Effector memory CD8-positive, alpha-beta T cell (primary cell): ENCODE results near the gene CLDN19.

ENCODE experiments used
- ATAC-seq: fragments of 150-1000 bp; cut with Tn5 transposase; replicated peaks from 2 replicates; pipeline ENCODE4 v1.10.0; 2021; ENCODE audit warnings: mild to moderate bottlenecking, moderate library complexity
- DNase-seq, 3 experiments: peaks; one replicate each; pipeline ENCODE4 v3.0.0; 2021
- H3K27ac Mint-ChIP-seq, 2 donors: one replicate each; pipeline ENCODE4 v1.8.0; 2022; ENCODE audit warnings: mild to moderate bottlenecking in 2 of 2, mixed read lengths in 2 of 2, moderate library complexity in 2 of 2
- H3K27me3 Mint-ChIP-seq, 2 donors: one replicate each; pipeline ENCODE4 v1.8.0; 2022; ENCODE audit warnings: mixed read lengths in 2 of 2
- H3K36me3 Mint-ChIP-seq: one replicate; pipeline ENCODE4 v1.8.0; 2022; ENCODE audit warnings: mild to moderate bottlenecking, moderate library complexity, mixed read lengths; ENCODE audit not compliant: insufficient read depth
- H3K4me1 Mint-ChIP-seq, 2 donors: one replicate each; pipeline ENCODE4 v1.8.0; 2022; ENCODE audit warnings: low read depth in 2 of 2, mixed read lengths in 2 of 2
- H3K4me3 Mint-ChIP-seq, 2 donors: one replicate each; pipeline ENCODE4 v1.8.0; 2022; ENCODE audit warnings: mild to moderate bottlenecking in 2 of 2, mixed read lengths in 2 of 2, moderate library complexity in 2 of 2
- H3K9me3 Mint-ChIP-seq, 2 donors: one replicate each; pipeline ENCODE4 v1.8.0; 2022; ENCODE audit warnings: mixed read lengths in 2 of 2
- total RNA-seq, 9 experiments: gene quantifications; one replicate each; lab custom pipeline; 2026; lab: John Stamatoyannopoulos, UW

The CLDN19 gene, protein sequence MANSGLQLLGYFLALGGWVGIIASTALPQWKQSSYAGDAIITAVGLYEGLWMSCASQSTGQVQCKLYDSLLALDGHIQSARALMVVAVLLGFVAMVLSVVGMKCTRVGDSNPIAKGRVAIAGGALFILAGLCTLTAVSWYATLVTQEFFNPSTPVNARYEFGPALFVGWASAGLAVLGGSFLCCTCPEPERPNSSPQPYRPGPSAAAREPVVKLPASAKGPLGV
- total RNA-seq, result 0 to 0.06 (median 0) reads per million in 9 experiments

DNA sequence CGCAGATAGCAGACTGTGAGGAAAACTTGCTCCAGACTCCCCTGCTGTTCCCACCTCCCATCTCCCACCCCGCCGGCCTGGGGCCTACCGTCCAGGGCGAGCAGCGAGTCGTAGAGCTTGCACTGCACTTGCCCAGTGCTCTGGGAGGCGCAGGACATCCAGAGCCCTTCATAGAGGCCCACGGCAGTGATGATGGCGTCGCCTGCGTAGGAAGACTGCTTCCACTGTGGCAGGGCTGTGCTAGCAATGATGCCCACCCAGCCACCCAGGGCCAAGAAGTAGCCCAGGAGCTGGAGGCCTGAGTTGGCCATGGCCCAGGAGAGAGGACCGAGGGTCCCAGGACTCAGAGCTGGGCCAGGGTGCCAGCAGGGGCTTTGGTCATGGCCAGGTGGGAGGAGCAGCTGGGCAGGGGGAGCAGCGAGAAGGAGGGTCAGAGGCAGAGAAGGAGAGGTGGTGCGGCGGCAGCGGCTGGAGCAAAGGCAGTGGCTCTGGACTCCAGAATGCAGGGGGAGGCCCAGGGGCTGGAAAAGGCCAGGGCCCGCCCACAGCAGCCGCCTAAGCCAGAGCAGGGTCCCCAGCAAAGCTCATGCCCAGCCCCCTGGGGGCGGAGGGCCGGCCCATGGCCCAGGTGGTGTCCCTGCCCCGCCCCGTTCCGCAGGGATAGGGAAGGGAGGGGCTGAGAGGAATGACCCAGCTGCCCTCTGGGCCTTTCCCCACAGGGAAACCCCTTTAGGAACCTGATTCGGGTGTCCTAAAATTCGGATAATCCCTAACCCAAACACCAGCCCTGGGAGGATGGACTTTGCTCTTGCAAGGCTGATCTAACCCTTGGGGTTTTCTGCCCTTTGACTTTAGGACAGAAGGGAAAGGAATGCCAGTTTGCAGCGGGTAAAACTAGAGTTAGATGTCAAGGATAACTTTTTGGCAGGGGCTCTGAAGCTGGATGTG is at the start of gene CLDN19:
Gene CLDN19 (minus strand): TSS at position 484 of the 948 bp plus-strand sequence. CDS start 173 bp downstream, at position 311.
- Mint-ChIP-seq H3K27ac (peak within 1 kb of the TSS; percentile 52 to 54), H3K27me3 (no peaks in the 10 kb centered on the region), H3K9me3 (no peaks in the 10 kb centered on the region), H3K4me1 (peaks cover 0 to 1% of the 10 kb centered on the region in 2 donors), H3K36me3 (peaks cover 6% of the 10 kb centered on the region), H3K4me3 (no peak within 1 kb of the TSS)
- ATAC-seq, result no peak
- DNase-seq, result no peak

DNA sequence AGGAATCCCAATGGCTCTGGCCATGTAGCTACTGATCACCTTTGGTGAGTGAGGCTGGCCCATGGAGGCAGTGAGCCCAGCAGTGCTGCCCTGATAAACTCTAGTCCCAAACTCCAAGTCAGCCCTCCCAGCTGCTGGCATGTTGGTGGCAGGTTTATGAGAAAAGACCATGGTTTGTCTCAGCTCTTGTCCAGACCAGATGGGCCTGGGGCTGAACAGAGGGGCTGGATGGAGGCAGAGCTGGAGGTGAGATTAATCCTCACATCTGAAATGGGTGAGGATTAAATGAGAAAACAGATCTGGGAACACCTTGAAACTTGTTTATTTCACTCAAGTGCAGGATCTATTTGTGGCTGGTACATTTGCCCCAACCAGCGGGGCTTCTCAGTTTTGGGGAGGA is 48.0 kb upstream of the CLDN19 start:
- no peaks in the 10 kb centered on the region for H3K27me3 Mint-ChIP-seq
- no peak for ATAC-seq
- H3K9me3 Mint-ChIP-seq, result no peaks in the 10 kb centered on the region
- no peak overlapping the region for H3K27ac Mint-ChIP-seq
- no peak overlapping the region for H3K4me3 Mint-ChIP-seq
- no peak for DNase-seq
- H3K4me1 Mint-ChIP-seq, result peaks cover 9 to 17% of the 10 kb centered on the region in 2 donors
- H3K36me3 Mint-ChIP-seq, result peaks cover 8% of the 10 kb centered on the region

DNA sequence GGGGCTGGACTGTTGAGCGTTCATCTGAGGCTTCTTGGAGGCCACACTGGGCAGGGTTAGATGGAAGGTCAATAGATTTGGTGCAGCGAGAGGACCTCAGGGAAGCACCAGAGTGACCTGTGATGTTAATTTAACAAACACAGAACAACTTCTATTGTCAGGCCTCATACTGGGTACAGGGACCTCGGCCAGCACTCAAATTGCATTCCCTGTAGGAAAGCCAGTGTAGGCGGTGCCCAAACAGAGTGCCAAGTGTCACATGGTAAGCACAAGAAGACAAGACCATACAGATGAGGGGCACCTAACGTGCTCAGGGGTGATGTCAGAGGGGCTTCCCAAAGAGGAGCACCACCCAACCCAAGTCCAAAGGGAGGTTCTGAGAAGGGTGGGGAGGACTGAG is 46.1 kb upstream of the CLDN19 start:
- H3K27me3 Mint-ChIP-seq, result no peaks in the 10 kb centered on the region
- DNase-seq, result no peak
- peak overlapping the region; percentile 74 to 84 for H3K4me3 Mint-ChIP-seq
- peaks cover 20% of the 10 kb centered on the region for H3K36me3 Mint-ChIP-seq
- peaks cover 9 to 20% of the 10 kb centered on the region in 2 donors for H3K4me1 Mint-ChIP-seq
- H3K27ac Mint-ChIP-seq, result peak overlapping the region; percentile 55 to 72
- H3K9me3 Mint-ChIP-seq, result no peaks in the 10 kb centered on the region
- no peak for ATAC-seq

DNA sequence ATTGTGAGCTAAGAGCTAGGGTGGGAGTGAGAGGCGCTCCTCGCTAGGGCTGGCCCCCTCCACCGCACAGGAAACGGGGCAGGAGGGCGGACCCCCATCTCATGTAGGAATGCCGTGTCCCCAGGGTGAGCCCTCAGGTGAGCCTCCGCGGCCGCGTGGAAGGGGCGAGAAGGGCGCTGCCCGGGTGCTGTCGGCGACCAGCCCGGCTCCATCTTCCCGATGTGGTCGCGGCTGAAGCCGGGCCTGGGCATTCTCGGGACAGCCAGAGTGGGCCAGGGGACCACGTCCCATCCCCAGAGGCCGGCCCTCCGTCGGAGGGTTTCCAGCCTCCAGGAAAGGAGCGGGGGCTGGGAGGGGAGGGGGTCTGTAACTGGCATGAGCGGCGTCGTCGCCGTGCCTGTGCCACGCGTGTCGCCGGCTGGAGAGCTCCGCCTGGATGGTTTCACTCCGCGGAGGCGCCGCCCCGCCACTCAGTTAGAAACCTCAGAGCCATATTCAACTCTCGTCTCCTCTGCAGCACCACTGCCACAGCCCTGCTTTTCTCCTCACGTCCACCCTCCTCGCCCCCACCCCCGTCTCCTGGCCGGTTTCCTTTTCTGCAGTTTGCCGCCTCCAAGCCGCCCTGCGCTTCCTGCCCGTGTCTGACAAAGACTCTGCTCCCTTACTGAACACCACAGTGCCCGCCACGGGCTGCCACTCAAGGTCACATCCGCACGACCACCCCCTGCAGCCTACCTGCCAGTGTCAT is 45.1 kb upstream of the CLDN19 start, which contains the start of gene TMEM269:
Gene TMEM269 (plus strand): TSS at position 46 of the 748 bp plus-strand sequence. CDS start 4,903 bp downstream, outside the sequence.
- Mint-ChIP-seq H3K4me3 (peak within 1 kb of the TSS; percentile 74 to 84), H3K27me3 (no peaks in the 10 kb centered on the region), H3K9me3 (no peaks in the 10 kb centered on the region), H3K27ac (peak within 1 kb of the TSS; percentile 55 to 72), H3K36me3 (peaks cover 20% of the 10 kb centered on the region), H3K4me1 (peaks cover 9 to 25% of the 10 kb centered on the region in 2 donors)
- ATAC-seq (peak; percentile 87), DNase-seq (peak; percentile 31 to 48 (median 32))

DNA sequence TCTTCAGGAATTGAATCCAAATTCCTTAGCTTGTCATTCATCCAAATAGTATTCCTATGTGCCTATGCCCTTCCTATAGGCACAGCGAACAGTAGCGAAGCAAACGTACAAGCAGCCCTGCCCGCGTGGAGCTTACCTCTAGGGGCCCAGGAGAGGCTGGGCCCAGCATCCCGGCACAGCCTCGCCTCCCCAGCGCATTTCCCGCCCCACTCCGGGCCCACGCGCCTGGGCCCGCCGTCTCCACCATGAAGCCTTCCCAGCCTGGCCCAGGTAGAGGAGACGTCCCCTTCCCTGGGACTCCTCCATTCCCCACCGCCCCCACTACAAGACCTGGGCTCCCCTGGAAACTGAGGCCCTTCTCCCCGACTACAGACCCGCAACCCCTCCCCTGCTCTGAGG is 44.5 kb upstream of the CLDN19 start:
- H3K4me1 Mint-ChIP-seq, result peaks cover 9 to 25% of the 10 kb centered on the region in 2 donors
- no peaks in the 10 kb centered on the region for H3K9me3 Mint-ChIP-seq
- H3K27ac Mint-ChIP-seq, result peak overlapping the region; percentile 14 to 15
- peak overlapping the region; percentile 43 to 74 for H3K4me3 Mint-ChIP-seq
- H3K27me3 Mint-ChIP-seq, result no peaks in the 10 kb centered on the region
- ATAC-seq (no peak), DNase-seq (no peak)
- peaks cover 20% of the 10 kb centered on the region for H3K36me3 Mint-ChIP-seq

- no peak overlapping the region for H3K27ac Mint-ChIP-seq
- no peak for ATAC-seq
- H3K4me3 Mint-ChIP-seq, result no peak overlapping the region
- H3K4me1 Mint-ChIP-seq, result peaks cover 9 to 30% of the 10 kb centered on the region in 2 donors
- no peak for DNase-seq
- peaks cover 27% of the 10 kb centered on the region for H3K36me3 Mint-ChIP-seq
- no peaks in the 10 kb centered on the region for H3K27me3 Mint-ChIP-seq
- H3K9me3 Mint-ChIP-seq, result no peaks in the 10 kb centered on the region
Observed at GRCh38 chr1:42783092-42783491, 43.1 kb upstream of the CLDN19 start.

GRCh38 chr1:42780176-42780575 is 40.1 kb upstream of the CLDN19 start:
- Mint-ChIP-seq H3K4me3 (no peak overlapping the region), H3K9me3 (no peaks in the 10 kb centered on the region), H3K4me1 (peaks cover under 1 to 25% of the 10 kb centered on the region in 2 donors), H3K27me3 (no peaks in the 10 kb centered on the region), H3K27ac (no peak overlapping the region), H3K36me3 (peaks cover 44% of the 10 kb centered on the region)
- ATAC-seq (no peak), DNase-seq (no peak)

- no peak for ATAC-seq
- H3K36me3 Mint-ChIP-seq, result peaks cover 48% of the 10 kb centered on the region
- H3K4me3 Mint-ChIP-seq, result no peak overlapping the region
- DNase-seq, result no peak
- H3K27me3 Mint-ChIP-seq, result no peaks in the 10 kb centered on the region
- no peaks in the 10 kb centered on the region for H3K9me3 Mint-ChIP-seq
- peaks cover 0 to 22% of the 10 kb centered on the region in 2 donors for H3K4me1 Mint-ChIP-seq
- no peak overlapping the region for H3K27ac Mint-ChIP-seq
Observed at GRCh38 chr1:42779725-42780124, 39.7 kb upstream of the CLDN19 start.

DNA sequence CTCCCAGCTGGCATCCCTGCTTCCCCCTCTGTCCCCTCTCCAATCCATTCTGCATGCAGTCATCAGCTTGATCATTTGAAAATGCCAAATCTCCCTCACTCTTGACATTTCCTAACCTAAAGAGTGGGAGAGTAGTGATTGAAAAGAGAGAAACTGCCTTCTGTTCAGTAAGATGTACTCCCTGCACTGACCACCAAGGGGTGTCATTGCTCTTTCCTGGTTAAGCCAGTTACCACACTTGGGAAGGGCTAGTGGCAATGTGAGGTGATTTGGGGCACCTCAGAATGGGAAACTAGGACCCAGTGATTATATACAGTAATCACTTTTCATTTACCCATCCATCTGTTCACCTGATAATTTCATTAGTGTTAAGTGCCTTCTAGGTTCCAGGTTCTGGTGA is 37.8 kb upstream of the CLDN19 start:
- Mint-ChIP-seq H3K27me3 (no peaks in the 10 kb centered on the region), H3K9me3 (no peaks in the 10 kb centered on the region), H3K4me3 (no peak overlapping the region), H3K4me1 (peaks cover 4 to 20% of the 10 kb centered on the region in 2 donors), H3K27ac (peak overlapping the region; percentile 13 to 60), H3K36me3 (peaks cover 55% of the 10 kb centered on the region)
- no peak for DNase-seq
- ATAC-seq, result peak; percentile 42

DNA sequence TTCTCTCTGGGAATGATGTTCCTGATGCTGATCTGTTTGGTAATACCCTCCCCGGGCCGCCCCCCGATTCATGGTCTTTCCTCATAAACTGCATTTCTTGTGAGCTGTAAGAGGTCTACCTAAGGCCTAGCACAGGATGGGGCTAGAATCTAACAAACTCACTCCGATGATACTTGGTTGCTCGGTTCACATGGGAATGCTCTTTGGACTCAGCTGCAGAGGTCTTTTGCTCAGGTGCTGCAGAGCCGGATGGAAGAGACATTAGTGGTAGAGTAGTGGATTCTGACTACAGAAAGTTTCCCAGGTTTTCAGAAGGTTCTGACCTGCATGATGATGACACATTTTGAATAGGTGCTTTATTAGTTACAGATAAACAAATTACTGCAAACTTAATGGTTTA is 36.5 kb upstream of the CLDN19 start:
- Mint-ChIP-seq H3K27ac (peak overlapping the region in 1 of 2 donors; percentile 25), H3K27me3 (no peaks in the 10 kb centered on the region), H3K4me3 (no peak overlapping the region), H3K36me3 (peaks cover 47% of the 10 kb centered on the region), H3K9me3 (no peaks in the 10 kb centered on the region), H3K4me1 (peaks cover 12 to 23% of the 10 kb centered on the region in 2 donors)
- ATAC-seq, result no peak
- no peak for DNase-seq

DNA sequence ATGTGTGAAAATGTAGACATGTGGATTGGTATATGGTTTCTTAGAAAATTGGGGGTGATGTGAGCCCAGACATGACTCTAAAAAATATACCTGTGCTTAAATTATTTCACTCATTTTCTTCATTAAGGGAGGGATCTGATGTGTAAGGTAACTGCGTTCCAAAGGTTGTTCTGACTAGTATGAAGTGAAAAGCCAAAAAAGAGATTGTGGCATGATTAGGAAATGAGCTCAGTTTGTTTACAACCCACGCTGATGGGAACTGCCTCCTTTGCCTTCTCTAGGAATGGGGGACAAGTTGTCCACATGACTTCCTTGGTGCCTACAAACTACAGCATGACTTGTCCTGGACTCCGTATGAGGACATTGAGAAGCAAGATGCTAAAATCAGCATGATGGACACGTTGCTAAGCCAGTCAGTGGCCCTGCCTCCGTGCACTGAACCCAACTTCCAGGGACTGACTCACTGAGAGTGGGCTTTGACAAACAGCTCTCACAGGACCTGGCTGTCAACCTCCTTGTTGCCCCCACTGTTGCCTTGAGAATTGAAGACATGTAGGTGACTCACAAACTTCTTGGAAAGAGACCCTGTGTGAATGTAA is 35.0 kb upstream of the CLDN19 start:
- no peak for DNase-seq
- H3K4me1 Mint-ChIP-seq, result peaks cover 21 to 22% of the 10 kb centered on the region in 2 donors
- H3K36me3 Mint-ChIP-seq, result peaks cover 48% of the 10 kb centered on the region
- H3K4me3 Mint-ChIP-seq, result no peak overlapping the region
- no peak overlapping the region for H3K27ac Mint-ChIP-seq
- H3K9me3 Mint-ChIP-seq, result no peaks in the 10 kb centered on the region
- no peak for ATAC-seq
- no peaks in the 10 kb centered on the region for H3K27me3 Mint-ChIP-seq

GRCh38 chr1:42773420-42773819 is 33.4 kb upstream of the CLDN19 start:
- Mint-ChIP-seq H3K9me3 (no peaks in the 10 kb centered on the region), H3K36me3 (peaks cover 45% of the 10 kb centered on the region), H3K27ac (peak overlapping the region; percentile 38 to 55), H3K4me3 (no peak overlapping the region), H3K4me1 (peaks cover 22 to 35% of the 10 kb centered on the region in 2 donors), H3K27me3 (no peaks in the 10 kb centered on the region)
- ATAC-seq (no peak), DNase-seq (no peak)

DNA sequence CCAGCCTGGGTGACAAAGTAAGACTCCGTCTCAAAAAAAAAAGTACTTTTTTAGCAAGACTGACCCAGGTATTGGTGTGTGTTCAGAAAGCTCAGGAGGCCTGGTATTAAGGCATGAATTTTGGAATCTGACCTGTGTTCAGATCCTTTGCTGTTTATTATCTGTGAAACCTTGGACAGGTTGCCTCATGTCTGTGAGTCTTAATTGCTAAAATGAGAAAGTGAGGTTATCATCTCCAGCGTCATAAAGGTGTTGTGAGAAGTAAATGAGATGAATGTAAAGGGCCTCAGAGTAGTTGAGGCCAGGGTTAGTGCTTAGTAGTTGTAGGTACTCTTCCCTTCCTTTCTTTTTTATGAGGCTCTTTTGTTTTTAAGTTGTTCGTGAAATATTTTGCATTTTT is 29.8 kb upstream of the CLDN19 start:
- Mint-ChIP-seq H3K36me3 (peaks cover 28% of the 10 kb centered on the region), H3K27me3 (no peaks in the 10 kb centered on the region), H3K4me3 (peak overlapping the region in 1 of 2 donors; percentile 11), H3K9me3 (no peaks in the 10 kb centered on the region), H3K4me1 (peaks cover 22 to 37% of the 10 kb centered on the region in 2 donors), H3K27ac (no peak overlapping the region)
- DNase-seq (no peak), ATAC-seq (no peak)
